WTC11 (cell line): Measurements from ENCODE around the gene HDAC1.
"Not testable (repeated sequence)": the region's sequence is repeated elsewhere in the genome, so short reads cannot be mapped to it uniquely, and the experiment has no call there.

Source experiments
- ATF3 ChIP-seq: sonication (generic); formaldehyde crosslinking; conservative IDR thresholded peaks from 2 replicates; pipeline ENCODE4 v1.8.1; 2022; ENCODE audit warnings: mild to moderate bottlenecking, missing genetic modification reagents
- CREB1 ChIP-seq: sonication (generic); formaldehyde crosslinking; IDR thresholded peaks from 2 replicates; pipeline ENCODE4 v1.8.0; 2023; ENCODE audit warnings: mild to moderate bottlenecking, missing genetic modification reagents
- ETV6 ChIP-seq: sonication (generic); formaldehyde crosslinking; IDR thresholded peaks from 2 replicates; pipeline ENCODE4 v1.8.1; 2022; ENCODE audit warnings: mild to moderate bottlenecking, missing genetic modification reagents
- NR1H2 ChIP-seq: sonication (generic); formaldehyde crosslinking; IDR thresholded peaks from 2 replicates; pipeline ENCODE4 v1.9.0; 2021; ENCODE audit warnings: mild to moderate bottlenecking, moderate library complexity, missing genetic modification reagents
- NR2C2 ChIP-seq: sonication (generic); formaldehyde crosslinking; IDR thresholded peaks from 2 replicates; pipeline ENCODE4 v1.8.0; 2022; ENCODE audit warnings: mild to moderate bottlenecking, missing genetic modification reagents
- PRDM15 ChIP-seq: sonication (generic); formaldehyde crosslinking; IDR thresholded peaks from 2 replicates; pipeline ENCODE4 v1.8.0; 2022; ENCODE audit warnings: missing genetic modification reagents
- SMAD4 ChIP-seq: sonication (generic); formaldehyde crosslinking; IDR thresholded peaks from 2 replicates; pipeline ENCODE4 v1.8.0; 2022; ENCODE audit warnings: mild to moderate bottlenecking, missing genetic modification reagents
- SP1 ChIP-seq: sonication (generic); formaldehyde crosslinking; conservative IDR thresholded peaks from 2 replicates; pipeline ENCODE4 v1.8.1; 2022; ENCODE audit warnings: missing genetic modification reagents
- TF ChIP-seq, protein P1 (sequence below): fragments of 200-600 bp; IDR thresholded peaks from 2 replicates; pipeline ENCODE4 v1.8.0; 2022; ENCODE audit warnings: antibody characterized with exemption
- TF ChIP-seq, protein P2 (sequence below): sonication (generic); formaldehyde crosslinking; IDR thresholded peaks from 2 replicates; pipeline ENCODE4 v1.8.1; 2023; ENCODE audit warnings: mild to moderate bottlenecking, missing genetic modification reagents, moderate library complexity
- TF ChIP-seq, protein P3 (sequence below): sonication (generic); formaldehyde crosslinking; IDR thresholded peaks from 2 replicates; pipeline ENCODE4 v1.8.0; 2022; ENCODE audit warnings: mild to moderate bottlenecking, missing genetic modification reagents

DNA sequence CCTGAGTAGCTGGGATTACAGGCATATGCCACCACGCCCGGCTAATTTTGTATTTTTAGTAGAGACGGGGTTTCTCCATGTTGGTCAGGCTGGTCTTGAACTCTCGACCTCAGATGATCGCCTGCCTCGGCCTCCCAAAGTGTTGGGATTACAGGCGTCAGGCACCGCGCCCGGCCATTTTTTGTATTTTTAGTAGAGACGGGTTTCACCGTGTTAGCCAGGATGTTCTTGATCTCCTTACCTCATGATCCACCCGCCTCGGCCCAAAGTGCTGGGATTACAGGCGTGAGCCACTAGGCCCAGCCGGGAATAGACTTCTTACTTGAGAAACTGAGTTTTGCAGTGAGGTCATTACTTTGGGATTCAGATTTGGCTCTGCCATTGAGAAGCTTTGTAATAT lies 6.3 kb downstream of the HDAC1 start:
- TF ChIP-seq, protein P1, sequence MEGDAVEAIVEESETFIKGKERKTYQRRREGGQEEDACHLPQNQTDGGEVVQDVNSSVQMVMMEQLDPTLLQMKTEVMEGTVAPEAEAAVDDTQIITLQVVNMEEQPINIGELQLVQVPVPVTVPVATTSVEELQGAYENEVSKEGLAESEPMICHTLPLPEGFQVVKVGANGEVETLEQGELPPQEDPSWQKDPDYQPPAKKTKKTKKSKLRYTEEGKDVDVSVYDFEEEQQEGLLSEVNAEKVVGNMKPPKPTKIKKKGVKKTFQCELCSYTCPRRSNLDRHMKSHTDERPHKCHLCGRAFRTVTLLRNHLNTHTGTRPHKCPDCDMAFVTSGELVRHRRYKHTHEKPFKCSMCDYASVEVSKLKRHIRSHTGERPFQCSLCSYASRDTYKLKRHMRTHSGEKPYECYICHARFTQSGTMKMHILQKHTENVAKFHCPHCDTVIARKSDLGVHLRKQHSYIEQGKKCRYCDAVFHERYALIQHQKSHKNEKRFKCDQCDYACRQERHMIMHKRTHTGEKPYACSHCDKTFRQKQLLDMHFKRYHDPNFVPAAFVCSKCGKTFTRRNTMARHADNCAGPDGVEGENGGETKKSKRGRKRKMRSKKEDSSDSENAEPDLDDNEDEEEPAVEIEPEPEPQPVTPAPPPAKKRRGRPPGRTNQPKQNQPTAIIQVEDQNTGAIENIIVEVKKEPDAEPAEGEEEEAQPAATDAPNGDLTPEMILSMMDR = not testable (repeated sequence)
- TF ChIP-seq, protein P2, sequence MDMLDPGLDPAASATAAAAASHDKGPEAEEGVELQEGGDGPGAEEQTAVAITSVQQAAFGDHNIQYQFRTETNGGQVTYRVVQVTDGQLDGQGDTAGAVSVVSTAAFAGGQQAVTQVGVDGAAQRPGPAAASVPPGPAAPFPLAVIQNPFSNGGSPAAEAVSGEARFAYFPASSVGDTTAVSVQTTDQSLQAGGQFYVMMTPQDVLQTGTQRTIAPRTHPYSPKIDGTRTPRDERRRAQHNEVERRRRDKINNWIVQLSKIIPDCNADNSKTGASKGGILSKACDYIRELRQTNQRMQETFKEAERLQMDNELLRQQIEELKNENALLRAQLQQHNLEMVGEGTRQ (CRISPR knock-in tag) = not testable (repeated sequence)
- not testable (repeated sequence) for TF ChIP-seq SMAD4 (CRISPR knock-in tag); ATF3 (CRISPR knock-in tag); NR1H2 (CRISPR knock-in tag); SP1; NR2C2; CREB1 (CRISPR knock-in tag); PRDM15 (CRISPR knock-in tag); ETV6
- TF ChIP-seq, protein P3, sequence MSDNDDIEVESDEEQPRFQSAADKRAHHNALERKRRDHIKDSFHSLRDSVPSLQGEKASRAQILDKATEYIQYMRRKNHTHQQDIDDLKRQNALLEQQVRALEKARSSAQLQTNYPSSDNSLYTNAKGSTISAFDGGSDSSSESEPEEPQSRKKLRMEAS (CRISPR knock-in tag) = not testable (repeated sequence)
